Stomach (tissue), 4 donors: ENCODE measurements around the gene GORASP1.

Experiments
- CTCF ChIP-seq, 7 experiments: fragments of 450-650 bp in 4 of 7; fragments of 200-600 bp in 3 of 7; sonication (generic) in 3 of 7; IDR thresholded peaks; one replicate each; pipeline ENCODE4 v1.5.1; 2016 to 2019; ENCODE audit warnings: antibody characterized with exemption in 7 of 7, control low read depth in 2 of 7, mild to moderate bottlenecking in 1 of 7
- POLR2AphosphoS5 ChIP-seq, 3 donors: sonication (generic); formaldehyde crosslinking; IDR thresholded peaks; one replicate each; pipeline ENCODE4 v1.6.1; 2016; ENCODE audit warnings: antibody characterized with exemption in 3 of 3

- TF ChIP-seq CTCF (IDR thresholded peaks at IDR 0.05) (peak in 5 of 7 experiments; percentile 32 to 71 (median 43)), POLR2AphosphoS5 (IDR thresholded peaks at IDR 0.05) (peak in 1 of 3 donors; percentile 61)
These were observed 17.7 kb upstream of the GORASP1 start for GRCh38 chr3:39124876-39125840.
